Omental fat pad (tissue), 4 donors: Measurements from ENCODE around the gene BRD8. TPM values are rescaled to one million over a fixed set of nuclear protein-coding genes. Genes with fewer than 3 reads are reported as not detected.
"Not testable (repeated sequence)": the region's sequence is repeated elsewhere in the genome, so short reads cannot be mapped to it uniquely, and the experiment has no call there.

Source experiments
- ATAC-seq: fragments of 150-250 bp; one replicate; pipeline ENCODE4 v1.9.1; 2016; ENCODE audit warnings: mild to moderate bottlenecking, moderate library complexity; ENCODE audit not compliant: low FRiP score
- DNase-seq: peaks from one replicate; pipeline ENCODE4 v3.0.0-alpha.2; 2019; ENCODE audit warnings: low spot score
- total RNA-seq, 4 donors: library from RNA; depleted of rRNA; stranded (reverse); fragments of >200 nt; gene quantifications; one replicate each; pipeline ENCODE4 v1.1.0, GENCODE V29; 2016
- TF ChIP-seq, protein P1 (sequence below), 3 donors: fragments of 450-650 bp; IDR thresholded peaks; one replicate each; pipeline ENCODE4 v1.5.1; 2016 to 2017; ENCODE audit warnings: antibody characterized with exemption in 3 of 3, mild to moderate bottlenecking in 3 of 3, moderate library complexity in 2 of 3

Gene BRD8
- total RNA-seq, 4 donors from 2014 or later = 25.0 to 49.2 (median 29.0) TPM

DNA sequence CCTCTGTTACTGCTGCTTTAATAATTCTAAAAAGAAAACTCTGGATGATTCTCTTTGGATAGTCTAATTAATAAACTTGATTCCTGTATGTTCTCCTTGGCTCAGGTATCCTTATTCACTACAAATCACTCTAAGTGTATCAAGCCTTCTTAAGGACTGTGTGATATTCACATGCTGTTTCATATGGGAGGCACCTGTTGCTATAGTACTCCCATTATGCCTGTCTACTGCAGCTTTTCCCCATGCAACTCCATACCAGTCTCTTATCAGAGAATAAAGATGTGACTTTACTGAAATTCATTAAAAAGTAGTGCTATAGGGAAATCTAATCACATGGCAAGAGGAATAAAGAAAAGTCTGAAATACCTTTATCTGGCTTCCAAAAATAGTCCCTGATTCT, 14.7 kb downstream of the BRD8 start:
- DNase-seq = no peak
- TF ChIP-seq, protein P1, sequence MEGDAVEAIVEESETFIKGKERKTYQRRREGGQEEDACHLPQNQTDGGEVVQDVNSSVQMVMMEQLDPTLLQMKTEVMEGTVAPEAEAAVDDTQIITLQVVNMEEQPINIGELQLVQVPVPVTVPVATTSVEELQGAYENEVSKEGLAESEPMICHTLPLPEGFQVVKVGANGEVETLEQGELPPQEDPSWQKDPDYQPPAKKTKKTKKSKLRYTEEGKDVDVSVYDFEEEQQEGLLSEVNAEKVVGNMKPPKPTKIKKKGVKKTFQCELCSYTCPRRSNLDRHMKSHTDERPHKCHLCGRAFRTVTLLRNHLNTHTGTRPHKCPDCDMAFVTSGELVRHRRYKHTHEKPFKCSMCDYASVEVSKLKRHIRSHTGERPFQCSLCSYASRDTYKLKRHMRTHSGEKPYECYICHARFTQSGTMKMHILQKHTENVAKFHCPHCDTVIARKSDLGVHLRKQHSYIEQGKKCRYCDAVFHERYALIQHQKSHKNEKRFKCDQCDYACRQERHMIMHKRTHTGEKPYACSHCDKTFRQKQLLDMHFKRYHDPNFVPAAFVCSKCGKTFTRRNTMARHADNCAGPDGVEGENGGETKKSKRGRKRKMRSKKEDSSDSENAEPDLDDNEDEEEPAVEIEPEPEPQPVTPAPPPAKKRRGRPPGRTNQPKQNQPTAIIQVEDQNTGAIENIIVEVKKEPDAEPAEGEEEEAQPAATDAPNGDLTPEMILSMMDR (IDR thresholded peaks at IDR 0.05) = no peak
- no peak for ATAC-seq

DNA sequence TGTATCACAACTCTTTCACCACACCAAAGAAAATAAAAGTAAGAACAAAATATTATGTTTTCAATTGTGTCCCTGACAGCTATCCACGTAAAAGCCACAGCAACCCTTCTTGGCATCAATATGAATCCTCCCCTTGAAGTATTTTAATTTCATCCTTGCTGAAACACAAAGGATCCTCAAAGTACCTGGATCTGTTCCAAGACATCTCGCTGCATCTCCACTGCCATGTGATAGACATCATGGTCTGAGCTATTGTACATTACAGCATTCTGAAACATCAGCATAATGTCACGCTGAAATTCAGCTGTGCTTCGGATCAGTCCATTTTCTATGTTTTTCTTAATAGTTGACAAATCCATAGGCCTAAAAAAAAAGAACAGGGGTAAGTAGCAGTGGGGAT, 17.7 kb downstream of the BRD8 start:
- ATAC-seq (no peak), DNase-seq (no peak)
- TF ChIP-seq, protein P1 (IDR thresholded peaks at IDR 0.05) = no peak

DNA sequence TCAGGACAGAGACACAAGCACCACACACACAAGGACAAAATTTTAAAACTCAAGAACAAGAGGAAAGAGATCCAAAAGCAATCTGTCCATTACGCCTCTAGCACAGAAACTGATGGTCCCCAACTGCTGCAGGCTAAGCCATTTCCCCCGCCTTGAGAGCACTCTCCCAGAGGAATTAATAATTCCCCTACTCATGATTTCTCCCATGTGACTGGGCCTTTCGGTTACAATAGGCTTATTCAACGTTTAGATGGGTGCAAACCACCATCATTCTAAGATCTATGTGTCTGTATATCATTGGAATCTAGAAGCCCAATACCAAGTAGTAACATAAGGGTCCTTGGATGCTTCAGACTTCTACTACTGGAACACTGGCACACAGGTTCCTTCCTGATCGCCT, 18.8 kb downstream of the BRD8 start:
- ATAC-seq (no peak), DNase-seq (no peak)
- TF ChIP-seq, protein P1 (IDR thresholded peaks at IDR 0.05) = no peak

DNA sequence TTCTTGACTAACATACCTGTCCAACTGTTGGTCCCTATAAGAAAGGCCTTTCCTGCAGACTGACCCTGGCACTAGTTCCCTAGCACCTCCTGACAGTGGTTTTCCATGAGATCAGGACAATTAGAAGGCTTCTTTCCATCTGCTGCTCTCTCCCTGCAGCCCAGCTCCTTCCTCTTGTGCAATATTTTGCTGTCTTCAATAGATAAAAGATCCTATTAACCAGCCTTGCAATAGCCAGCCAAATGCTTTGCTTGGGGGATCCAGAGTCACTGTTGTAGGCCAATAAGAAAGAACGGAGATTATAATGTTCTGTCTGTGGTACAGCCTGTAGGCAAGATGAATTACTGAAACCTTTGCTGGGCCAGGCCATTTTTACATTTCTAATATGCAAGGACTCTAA, 20.8 kb downstream of the BRD8 start:
- ATAC-seq (no peak), DNase-seq (no peak)
- TF ChIP-seq, protein P1 (IDR thresholded peaks at IDR 0.05) = no peak

DNA sequence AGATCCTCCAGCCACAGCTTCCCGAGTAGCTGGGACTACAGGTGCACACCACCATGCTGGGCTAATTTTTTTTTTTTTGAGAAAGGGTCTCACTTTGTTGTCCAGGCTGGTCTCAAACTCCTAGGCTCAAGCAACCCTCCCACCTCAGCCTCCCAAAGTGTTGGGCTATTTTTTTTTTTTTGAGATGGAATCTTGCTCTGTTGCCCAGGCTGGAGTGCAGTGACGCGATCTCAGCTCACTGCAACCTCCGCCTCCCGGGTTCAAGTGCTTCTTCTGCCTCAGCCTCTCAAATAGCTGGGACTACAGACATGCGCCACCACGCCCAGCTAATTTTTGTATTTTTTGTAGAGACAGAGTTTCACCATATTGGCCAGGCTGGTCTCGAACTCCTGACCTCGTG, 22.5 kb downstream of the BRD8 start:
- not testable (repeated sequence) for ATAC-seq

DNA sequence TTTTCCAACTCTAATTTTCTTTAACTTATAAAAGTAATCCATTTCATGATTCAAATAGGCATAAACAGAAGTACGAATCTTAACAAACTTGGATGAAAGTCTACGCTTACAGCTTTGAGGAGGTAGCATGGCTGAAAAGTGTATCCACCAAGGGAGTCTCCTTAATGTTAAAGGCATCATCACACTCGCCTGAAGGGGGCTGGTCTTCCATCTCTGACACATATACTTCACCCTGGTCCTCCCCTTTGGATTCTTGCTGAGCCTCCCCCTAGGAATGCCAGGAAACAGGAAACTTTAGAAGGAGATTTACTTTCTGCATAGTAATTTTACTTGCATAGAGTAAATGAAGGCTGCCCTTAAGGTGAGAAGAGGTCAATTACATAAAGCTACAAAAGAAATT, 28.9 kb downstream of the BRD8 start:
- TF ChIP-seq, protein P1 (IDR thresholded peaks at IDR 0.05) = no peak
- ATAC-seq = no peak

More for the DNA sequence above, 22.5 kb downstream of the BRD8 start:
- DNase-seq = not testable (repeated sequence)

DNA sequence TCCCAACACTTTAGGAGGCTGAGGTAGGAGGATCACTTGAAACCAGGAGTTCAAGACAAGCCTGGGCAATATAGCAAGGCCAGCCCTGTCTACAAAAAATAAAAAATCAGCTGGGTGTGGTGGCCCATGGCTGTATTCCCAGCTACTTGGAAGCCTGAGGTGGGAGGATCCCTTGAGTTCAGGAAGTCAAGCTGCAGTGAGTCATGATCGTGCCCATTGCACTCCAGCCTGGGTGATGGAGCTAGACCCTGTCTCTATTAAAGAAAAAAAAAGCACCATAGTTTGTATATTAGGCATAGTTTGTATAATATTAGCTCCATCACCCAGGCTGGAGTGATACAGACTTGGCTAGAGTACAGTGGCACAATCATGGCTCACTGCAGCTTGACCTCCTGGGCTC, 29.6 kb downstream of the BRD8 start:
- TF ChIP-seq, protein P1 (IDR thresholded peaks at IDR 0.05) = no peak
- ATAC-seq = peak; percentile 41
- no peak for DNase-seq

More for the DNA sequence above, 28.9 kb downstream of the BRD8 start:
- DNase-seq = no peak

DNA sequence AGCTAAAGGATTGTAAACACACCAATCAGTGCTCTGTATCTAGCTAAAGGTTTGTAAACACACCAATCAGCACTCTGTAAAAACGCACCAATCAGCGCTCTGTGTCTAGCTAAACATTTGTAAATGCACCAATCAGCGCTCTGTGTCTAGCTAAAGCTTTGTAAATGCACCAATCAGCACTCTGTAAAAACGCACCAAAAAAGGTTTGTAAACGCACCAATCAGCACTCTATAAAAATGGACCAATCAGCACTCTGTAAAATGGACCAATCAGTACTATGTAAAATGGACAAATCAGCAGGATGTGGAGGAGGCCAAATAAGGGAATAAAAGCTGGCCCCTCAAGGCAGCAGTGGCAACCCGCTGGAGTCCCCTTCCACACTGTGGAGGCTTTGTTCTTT, 34.9 kb downstream of the BRD8 start:
- DNase-seq, ATAC-seq: not testable (repeated sequence)
